K562 (cell line): ENCODE results near the gene ARMC7. TPM values are rescaled to one million over a fixed set of nuclear protein-coding genes. Genes with fewer than 3 reads are reported as not detected.

Source experiments
- FUS ChIP-seq: fragments of 200-400 bp; formaldehyde crosslinking; optimal IDR thresholded peaks from 2 replicates; pipeline ENCODE3; 2017; ENCODE audit warnings: low read depth, low read length
- KAT7 ChIP-seq: sonication (generic); formaldehyde crosslinking; IDR thresholded peaks from 2 replicates; pipeline ENCODE4 v1.8.0; 2022; ENCODE audit warnings: missing genetic modification reagents, mild to moderate bottlenecking, borderline replicate concordance
- MTA3 ChIP-seq: fragments of 450-650 bp; formaldehyde crosslinking; IDR thresholded peaks from 2 replicates; pipeline ENCODE4 v1.6.1; 2017; ENCODE audit warnings: mild to moderate bottlenecking, borderline replicate concordance
- NFIC ChIP-seq: fragments of 450-650 bp; IDR thresholded peaks from 2 replicates; pipeline ENCODE4 v1.6.1; 2017; ENCODE audit warnings: mild to moderate bottlenecking, inconsistent platforms
- RERE ChIP-seq: sonication (generic); formaldehyde crosslinking; IDR thresholded peaks from 2 replicates; pipeline ENCODE4 v1.8.0; 2023; ENCODE audit warnings: missing genetic modification reagents, mild to moderate bottlenecking, borderline replicate concordance
- ZFX ChIP-seq: sonication (generic); formaldehyde crosslinking; IDR thresholded peaks from 2 replicates; pipeline ENCODE4 v1.8.0; 2022; ENCODE audit warnings: mild to moderate bottlenecking, missing genetic modification reagents, moderate library complexity
- ZNF165 ChIP-seq: fragments of 250-450 bp; sonication (Bioruptor Pico); IDR thresholded peaks from 2 replicates; pipeline ENCODE4 v1.4.0; 2020; ENCODE audit warnings: borderline replicate concordance
- ZNF175 ChIP-seq: fragments of 200-800 bp; sonication (Bioruptor generic); IDR thresholded peaks from 2 replicates; pipeline ENCODE4 v1.6.1; 2016; ENCODE audit warnings: low read depth, mild to moderate bottlenecking, missing genetic modification characterization, missing compliant biosample characterization
- ZNF354B ChIP-seq: fragments of 250-450 bp; sonication (Bioruptor Pico); IDR thresholded peaks from 2 replicates; pipeline ENCODE4 v1.4.0; 2020
- ZNF436 ChIP-seq: fragments of 250-450, 450-650 bp; sonication (Bioruptor Pico); formaldehyde crosslinking; IDR thresholded peaks from 2 replicates; pipeline ENCODE4 v1.7.0; 2020; ENCODE audit warnings: mild to moderate bottlenecking
- polyA plus RNA-seq, 8 experiments: library from polyadenylated mRNA; depleted of rRNA in 4 of 8; stranded (reverse) in 5 of 8; unstranded in 3 of 8; fragments of >200 nt; fragmentation: Nextera tagmentation in 2 of 8; fragmentation: Illumina TruSeq in 1 of 8; extraction: Ambion mirVana in 2 of 8; extraction: Trizol in 1 of 8; gene quantifications; 2 replicates each; pipeline versions ENCODE4 v1.2.1 to v1.2.3, GENCODE V29; 2011 to 2014; ENCODE audit warnings: inconsistent platforms in 1 of 8, missing spikeins in 1 of 8
- total RNA-seq, 7 experiments: library from RNA; depleted of rRNA in 6 of 7; stranded (reverse); fragments of >200 nt in 6 of 7; fragmentation: Illumina TruSeq in 2 of 7; extraction: Trizol in 2 of 7; gene quantifications; 2 replicates each; pipeline versions ENCODE4 v1.2.1 to v1.2.3, GENCODE V29; 2011 to 2021; ENCODE audit warnings: low replicate concordance in 1 of 7
- TF ChIP-seq, protein P1 (sequence below): fragments of 450-650 bp; IDR thresholded peaks from 2 replicates; pipeline ENCODE4 v1.7.1; 2018; ENCODE audit warnings: mild to moderate bottlenecking, low read depth; ENCODE audit not compliant: partially characterized antibody
- TF ChIP-seq, protein P2 (sequence below), 2 experiments: IDR thresholded peaks; 2 replicates each; pipeline ENCODE4 v1.6.1; 2012; ENCODE audit warnings: improper control_type of control experiment in 2 of 2, low read depth in 2 of 2, low read length in 2 of 2, borderline replicate concordance in 1 of 2

ARMC7 gene
- total and polyA plus RNA-seq, 9 of the 15 experiments (the other 6 are each of a cell fraction or from before 2014, with no cell fraction given): 1.4 to 15.2 (median 5.9) TPM

DNA sequence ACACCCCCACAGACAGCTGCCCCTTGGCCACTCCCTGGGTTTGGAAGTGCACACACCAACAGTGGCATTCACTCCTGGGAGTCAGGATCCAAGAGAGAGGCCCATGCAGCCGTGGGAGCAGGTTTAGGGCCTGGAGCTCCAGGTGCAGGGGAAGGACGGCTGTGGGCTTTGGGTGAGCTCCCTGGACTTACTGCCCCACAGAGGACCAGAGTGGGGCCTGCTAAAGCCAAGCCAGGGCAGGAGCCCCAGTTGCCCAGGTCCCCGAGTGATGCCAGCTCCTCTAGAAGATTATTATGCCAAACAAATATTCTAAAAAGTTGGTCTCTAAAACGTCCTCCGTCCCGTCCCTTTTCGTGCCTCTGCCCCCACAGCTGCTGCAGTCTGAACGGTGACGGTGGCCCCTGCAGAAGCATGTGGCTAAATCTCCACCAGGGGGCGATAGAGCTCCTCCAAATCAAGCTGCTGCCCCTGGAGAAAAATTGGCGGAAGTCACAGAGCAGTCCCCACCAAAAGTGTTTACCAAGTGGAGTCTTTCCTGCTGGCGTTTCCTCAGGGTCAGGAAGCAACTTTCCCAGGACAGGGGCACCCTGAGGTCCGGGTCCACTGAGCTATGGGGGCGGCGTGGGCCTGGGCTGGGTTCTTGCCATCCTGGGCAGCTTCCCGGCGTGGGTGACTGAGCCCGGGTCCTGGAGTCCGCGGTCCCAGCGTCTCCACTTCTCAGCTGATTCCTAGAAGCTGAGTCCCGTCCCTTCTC is 4.2 kb downstream of the ARMC7 start (continued):
- TF ChIP-seq RERE (CRISPR knock-in tag) (no peak), NFIC (0 out of 2 replicates have a peak, but pooled peaks have one; percentile 8), ZFX (peak; percentile 4; the same call in 1 of the 2 replicates), ZNF165 (no peak), KAT7 (CRISPR knock-in tag) (no peak), ZNF436 (CRISPR knock-in tag) (no peak), ZNF354B (CRISPR knock-in tag) (no peak), MTA3 (0 out of 2 replicates have a peak, but pooled peaks have one; percentile 33), FUS (no peak), ZNF175 (no peak)
- TF ChIP-seq, protein P1, sequence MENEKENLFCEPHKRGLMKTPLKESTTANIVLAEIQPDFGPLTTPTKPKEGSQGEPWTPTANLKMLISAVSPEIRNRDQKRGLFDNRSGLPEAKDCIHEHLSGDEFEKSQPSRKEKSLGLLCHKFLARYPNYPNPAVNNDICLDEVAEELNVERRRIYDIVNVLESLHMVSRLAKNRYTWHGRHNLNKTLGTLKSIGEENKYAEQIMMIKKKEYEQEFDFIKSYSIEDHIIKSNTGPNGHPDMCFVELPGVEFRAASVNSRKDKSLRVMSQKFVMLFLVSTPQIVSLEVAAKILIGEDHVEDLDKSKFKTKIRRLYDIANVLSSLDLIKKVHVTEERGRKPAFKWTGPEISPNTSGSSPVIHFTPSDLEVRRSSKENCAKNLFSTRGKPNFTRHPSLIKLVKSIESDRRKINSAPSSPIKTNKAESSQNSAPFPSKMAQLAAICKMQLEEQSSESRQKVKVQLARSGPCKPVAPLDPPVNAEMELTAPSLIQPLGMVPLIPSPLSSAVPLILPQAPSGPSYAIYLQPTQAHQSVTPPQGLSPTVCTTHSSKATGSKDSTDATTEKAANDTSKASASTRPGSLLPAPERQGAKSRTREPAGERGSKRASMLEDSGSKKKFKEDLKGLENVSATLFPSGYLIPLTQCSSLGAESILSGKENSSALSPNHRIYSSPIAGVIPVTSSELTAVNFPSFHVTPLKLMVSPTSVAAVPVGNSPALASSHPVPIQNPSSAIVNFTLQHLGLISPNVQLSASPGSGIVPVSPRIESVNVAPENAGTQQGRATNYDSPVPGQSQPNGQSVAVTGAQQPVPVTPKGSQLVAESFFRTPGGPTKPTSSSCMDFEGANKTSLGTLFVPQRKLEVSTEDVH: peak; percentile 39
- TF ChIP-seq, protein P2, sequence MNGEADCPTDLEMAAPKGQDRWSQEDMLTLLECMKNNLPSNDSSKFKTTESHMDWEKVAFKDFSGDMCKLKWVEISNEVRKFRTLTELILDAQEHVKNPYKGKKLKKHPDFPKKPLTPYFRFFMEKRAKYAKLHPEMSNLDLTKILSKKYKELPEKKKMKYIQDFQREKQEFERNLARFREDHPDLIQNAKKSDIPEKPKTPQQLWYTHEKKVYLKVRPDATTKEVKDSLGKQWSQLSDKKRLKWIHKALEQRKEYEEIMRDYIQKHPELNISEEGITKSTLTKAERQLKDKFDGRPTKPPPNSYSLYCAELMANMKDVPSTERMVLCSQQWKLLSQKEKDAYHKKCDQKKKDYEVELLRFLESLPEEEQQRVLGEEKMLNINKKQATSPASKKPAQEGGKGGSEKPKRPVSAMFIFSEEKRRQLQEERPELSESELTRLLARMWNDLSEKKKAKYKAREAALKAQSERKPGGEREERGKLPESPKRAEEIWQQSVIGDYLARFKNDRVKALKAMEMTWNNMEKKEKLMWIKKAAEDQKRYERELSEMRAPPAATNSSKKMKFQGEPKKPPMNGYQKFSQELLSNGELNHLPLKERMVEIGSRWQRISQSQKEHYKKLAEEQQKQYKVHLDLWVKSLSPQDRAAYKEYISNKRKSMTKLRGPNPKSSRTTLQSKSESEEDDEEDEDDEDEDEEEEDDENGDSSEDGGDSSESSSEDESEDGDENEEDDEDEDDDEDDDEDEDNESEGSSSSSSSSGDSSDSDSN (IDR thresholded peaks at IDR 0.05; ENCODE audit: borderline replicate concordance in 1 of 2, low read depth in 2 of 2, low read length in 2 of 2): 0 out of 4 replicates have a peak, but pooled peaks of 1 of the 2 experiments have one; percentile 20
